OCI-LY7 (cell line): ENCODE results near the gene DNAH11. TPM values are rescaled to one million over a fixed set of nuclear protein-coding genes. Genes with fewer than 3 reads are reported as not detected.
A peak's percentile ranks its signal among the peaks of the same experiment; 100 is the strongest.

ENCODE experiments used
- BruUV-seq: library from RNA; stranded (reverse); fragments of 400-500 nt; replicated peaks from 2 replicates; lab custom pipeline; 2021; lab: Mats Ljungman, UMichigan
- CTCF ChIA-PET: fragments of 300-600 bp; sonication (Branson Sonifier 250); formaldehyde crosslinking; loops from one replicate; lab custom pipeline; 2022; ENCODE audit warnings: antibody characterized with exemption; ENCODE audit not compliant: unreplicated experiment; lab: Charles Lee
- POLR2A ChIA-PET: fragments of 300-600 bp; sonication (Branson Sonifier 250); formaldehyde crosslinking; loops from one replicate; lab custom pipeline; 2022; ENCODE audit warnings: antibody characterized with exemption; lab: Charles Lee
- DNase-seq: peaks from one replicate; pipeline ENCODE4 v3.0.0-alpha.2; 2015; ENCODE audit warnings: low spot score
- H2AFZ ChIP-seq: fragments of 200-600 bp; sonication (generic), shearing (Covaris generic); 2 replicates; pipeline ENCODE4 v1.6.1; 2014; ENCODE audit warnings: mild to moderate bottlenecking, antibody characterized with exemption, low read length, moderate library complexity
- H3K27ac ChIP-seq: fragments of 200-600 bp; sonication (generic); 2 replicates; pipeline ENCODE4 v1.5.1; 2014; ENCODE audit warnings: mixed run types, low read depth, mild to moderate bottlenecking, moderate library complexity, low read length, inconsistent platforms; ENCODE audit not compliant: poor library complexity, severe bottlenecking
- H3K36me3 ChIP-seq: fragments of 200-600 bp; sonication (generic); 2 replicates; pipeline ENCODE4 v1.6.1; 2014; ENCODE audit warnings: mild to moderate bottlenecking, antibody characterized with exemption, low read length, moderate library complexity, mixed read lengths; ENCODE audit not compliant: insufficient read depth
- H3K4me1 ChIP-seq: fragments of 200-600 bp; sonication (generic); 2 replicates; pipeline ENCODE4 v1.5.1; 2014; ENCODE audit warnings: mild to moderate bottlenecking, low read length; ENCODE audit not compliant: insufficient read depth, poor library complexity, severe bottlenecking
- H3K4me2 ChIP-seq: fragments of 200-600 bp; sonication (generic); 2 replicates; pipeline ENCODE4 v1.6.1; 2014; ENCODE audit warnings: mild to moderate bottlenecking, low read length
- H3K4me3 ChIP-seq: fragments of 200-600 bp; sonication (generic); 2 replicates; pipeline ENCODE4 v1.5.1; 2014; ENCODE audit warnings: mild to moderate bottlenecking, low read depth, low read length; ENCODE audit not compliant: poor library complexity, severe bottlenecking
- H3K79me2 ChIP-seq: fragments of 200-600 bp; sonication (generic); 2 replicates; pipeline ENCODE4 v1.6.1; 2016; ENCODE audit warnings: low read depth, mild to moderate bottlenecking, low read length, moderate library complexity, mixed read lengths; ENCODE audit not compliant: insufficient read depth
- H3K9me2 ChIP-seq: fragments of 200-600 bp; sonication (generic); 2 replicates; pipeline ENCODE4 v1.6.1; 2016; ENCODE audit warnings: mild to moderate bottlenecking, low read length, mixed read lengths; ENCODE audit not compliant: insufficient read depth
- H3K9me3 ChIP-seq: fragments of 200-600 bp; sonication (generic); 2 replicates; pipeline ENCODE4 v1.6.1; 2014; ENCODE audit warnings: mild to moderate bottlenecking, mixed run types, low read length, mixed read lengths
- H4K20me1 ChIP-seq: fragments of 200-600 bp; sonication (generic); 2 replicates; pipeline ENCODE4 v1.6.1; 2014; ENCODE audit warnings: mild to moderate bottlenecking, antibody characterized with exemption, low read length, moderate library complexity, mixed read lengths; ENCODE audit not compliant: insufficient read depth
- CTCF ChIP-seq: fragments of 200-600 bp; sonication (generic); conservative IDR thresholded peaks from 2 replicates; pipeline ENCODE4 v1.5.1; 2014; ENCODE audit warnings: mild to moderate bottlenecking, antibody characterized with exemption, low read length, moderate library complexity, mixed read lengths
- EZH2phosphoT487 ChIP-seq: fragments of 200-600 bp; sonication (generic); IDR thresholded peaks from 2 replicates; pipeline ENCODE4 v1.6.1; 2018; ENCODE audit warnings: low read depth, borderline replicate concordance, mild to moderate bottlenecking, mixed run types, antibody characterized with exemption, low read length, moderate library complexity, mixed read lengths
- intact Hi-C: fragments of 100-400 bp; cut with micrococcal nuclease; formaldehyde crosslinking; loops from one replicate; pipeline ENCODE4 v1.10.0; 2022; ENCODE audit not compliant: unreplicated experiment
- total RNA-seq, 2 experiments: library from RNA; depleted of rRNA in 1 of 2; stranded (reverse); fragments of >200 nt in 1 of 2; shearing (Covaris generic) in 1 of 2; gene quantifications; 2 replicates each; pipeline ENCODE4 v1.2.3, GENCODE V29; 2014 to 2022

Gene DNAH11
- total RNA-seq, 2 experiments from 2014 or later = not detected

GRCh38 chr7:21943436-21943835 lies 400.6 kb downstream of the DNAH11 start:
- Histone ChIP-seq H2AFZ (no peak overlapping the region), H3K4me3 (peak overlapping the region; percentile 84), H3K4me1 (peaks cover 79% of the 10 kb centered on the region), H3K9me2 (no peaks in the 10 kb centered on the region), H3K4me2 (peak overlapping the region; percentile 88), H3K79me2 (peaks cover 67% of the 10 kb centered on the region), H3K9me3 (peaks cover under 1% of the 10 kb centered on the region; the same call in 1 of the 2 replicates), H4K20me1 (peaks cover 34% of the 10 kb centered on the region), H3K36me3 (peaks cover 42% of the 10 kb centered on the region), H3K27ac (peak overlapping the region; percentile 79)
- no peak for DNase-seq
- intact Hi-C loops = loop anchor here (10.0 kb wide), 2 partner anchors 1071 to 1729 kb away; partner anchors contain the start of genes HYCC1 and MACC1
- TF ChIP-seq CTCF (no peak), EZH2phosphoT487 (no peak)
- CTCF ChIA-PET = no interaction called here
- no TSS peak for BruUV-seq
- POLR2A ChIA-PET = interaction anchor here (0.7 to 13.6 kb wide), 8 partner anchors 13 to 355 kb away, joined by 3 to 194 read pairs (median 4); no protein-coding TSS in a partner anchor

- peak overlapping the region; percentile 88 for H3K4me2 ChIP-seq
- TF ChIP-seq EZH2phosphoT487 (no peak), CTCF (no peak; the same call in none of the 2 replicates)
- H3K4me1 ChIP-seq = peaks cover 71% of the 10 kb centered on the region
- peak overlapping the region; percentile 84 for H3K4me3 ChIP-seq
- intact Hi-C loops = loop anchor here (1.0 to 10.0 kb wide), 8 partner anchors 21 to 1730 kb away; partner anchors contain the start of genes HYCC1 and MACC1
- peaks cover 28% of the 10 kb centered on the region for H3K36me3 ChIP-seq
- H3K9me2 ChIP-seq = no peaks in the 10 kb centered on the region
- no peaks in the 10 kb centered on the region for H3K9me3 ChIP-seq
- peaks cover 30% of the 10 kb centered on the region for H4K20me1 ChIP-seq
- H2AFZ ChIP-seq = peak overlapping the region; percentile 65; the same call in 1 of the 2 replicates
- peak; percentile 78 for DNase-seq
- peak overlapping the region; percentile 79 for H3K27ac ChIP-seq
- ChIA-PET POLR2A (interaction anchor here (0.6 to 13.6 kb wide), 14 partner anchors 9 to 1640 kb away, joined by 3 to 194 read pairs (median 3); no protein-coding TSS in a partner anchor), CTCF (interaction anchor here (0.7 to 1.4 kb wide), 3 partner anchors 10 to 23 kb away, joined by 4 to 5 read pairs (median 5); no protein-coding TSS in a partner anchor)
- BruUV-seq = TSS peak; percentile 56
- peaks cover 53% of the 10 kb centered on the region for H3K79me2 ChIP-seq
Observed at GRCh38 chr7:21944616-21945453, 402.0 kb downstream of the DNAH11 start.
